Stimulated activated CD8-positive, alpha-beta memory T cell treated with anti-CD3 and anti-CD28 coated beads, Interleukin-15, amount 100 ng/mL, for 4 hours (primary cell): Measurements from ENCODE around the gene ZC3H18.

Experiments used
- DNase-seq, 2 donors: peaks; one replicate each; pipeline ENCODE4 v3.0.0-alpha.2; 2020; ENCODE audit warnings: low read depth in 2 of 2

The ZC3H18 gene

DNA sequence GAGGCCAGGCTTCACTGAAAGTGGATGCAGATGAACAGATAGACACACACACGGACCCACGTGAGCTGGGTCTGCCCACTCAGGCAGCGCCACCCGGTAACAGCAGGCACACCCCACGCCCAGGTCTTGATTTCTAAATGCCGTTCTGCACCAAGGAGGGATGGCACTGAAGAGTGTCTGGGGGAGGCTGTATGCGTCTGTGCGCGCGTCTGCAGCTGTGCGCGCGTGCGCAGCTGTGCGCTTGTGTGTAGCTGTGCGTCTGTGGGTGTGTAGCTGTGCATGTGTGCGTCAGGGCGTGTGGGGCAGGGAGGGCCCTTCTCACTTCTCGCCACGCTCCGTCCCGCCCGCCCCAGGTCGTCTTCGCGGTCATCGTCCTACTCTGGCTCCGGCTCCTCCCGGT lies 52.7 kb downstream of the ZC3H18 start:
- DNase-seq: no peak

- no peak for DNase-seq
Measured at GRCh38 chr16:88623858-88624257, 53.7 kb downstream of the ZC3H18 start.

- no peak for DNase-seq
Measured at GRCh38 chr16:88624481-88624880, 54.3 kb downstream of the ZC3H18 start.

- DNase-seq: no peak
Measured at GRCh38 chr16:88624977-88625576, 54.9 kb downstream of the ZC3H18 start.

- no peak for DNase-seq
Measured at GRCh38 chr16:88626646-88627045, 56.4 kb downstream of the ZC3H18 start.

DNA sequence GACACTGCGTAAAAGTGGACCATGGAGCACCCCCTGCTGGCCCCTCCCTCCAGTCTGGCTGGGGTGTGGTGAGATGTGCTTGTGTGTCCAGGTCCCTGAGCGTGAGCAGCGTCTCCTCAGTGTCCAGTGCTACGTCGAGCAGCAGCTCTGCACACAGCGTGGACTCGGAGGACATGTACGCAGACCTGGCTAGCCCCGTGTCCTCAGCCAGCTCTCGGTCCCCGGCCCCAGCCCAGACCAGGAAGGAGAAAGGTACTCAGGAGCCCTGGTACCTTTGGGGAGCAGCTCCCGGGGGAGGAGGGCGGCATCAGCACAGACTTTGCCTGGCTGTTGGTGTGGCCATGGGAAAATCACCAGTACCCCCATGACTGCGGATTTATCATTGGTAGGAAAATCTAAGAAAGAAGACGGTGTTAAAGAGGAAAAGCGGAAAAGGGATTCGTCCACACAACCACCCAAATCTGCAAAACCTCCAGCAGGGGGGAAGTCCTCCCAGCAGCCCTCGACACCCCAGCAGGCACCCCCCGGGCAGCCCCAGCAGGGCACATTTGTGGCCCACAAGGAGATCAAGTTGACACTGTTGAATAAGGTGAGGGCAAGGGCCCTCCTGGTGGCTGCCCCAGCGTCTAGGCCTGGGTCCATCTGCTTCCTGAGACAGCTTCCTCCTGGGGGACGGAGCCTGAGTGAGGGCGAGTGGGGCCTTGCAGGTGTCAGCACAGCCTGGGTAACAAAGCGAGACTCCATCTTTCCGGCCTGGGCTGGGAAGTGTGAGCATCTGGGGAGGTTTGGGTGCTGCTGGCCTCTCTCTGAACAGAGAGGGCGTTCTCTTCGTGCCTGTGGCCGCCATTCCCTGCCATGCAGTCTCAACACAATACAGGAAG lies 57.6 kb downstream of the ZC3H18 start:
- no peak for DNase-seq

- DNase-seq: no peak
Measured at GRCh38 chr16:88628512-88628974, 58.3 kb downstream of the ZC3H18 start.

DNA sequence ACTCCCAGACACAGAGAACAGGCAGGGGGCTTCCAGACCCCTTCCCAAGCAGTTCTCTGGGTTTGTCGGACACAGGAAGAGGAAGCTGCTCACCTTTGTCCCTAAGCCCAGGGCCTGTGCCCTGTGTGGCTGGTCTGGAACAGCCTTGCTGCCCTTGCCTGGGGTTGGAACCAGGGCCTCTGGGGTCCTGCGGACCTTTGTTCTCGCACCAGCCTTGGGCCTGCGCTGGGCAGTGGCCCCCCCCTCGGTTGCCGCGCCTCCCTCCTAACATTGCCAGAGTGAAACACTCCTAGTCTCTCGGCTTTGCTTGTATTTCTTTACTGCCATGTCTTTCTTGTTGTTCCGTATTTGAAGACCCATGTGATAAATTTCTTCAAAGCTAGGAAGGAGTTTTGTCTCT lies 59.6 kb downstream of the ZC3H18 start:
- DNase-seq: no peak

DNA sequence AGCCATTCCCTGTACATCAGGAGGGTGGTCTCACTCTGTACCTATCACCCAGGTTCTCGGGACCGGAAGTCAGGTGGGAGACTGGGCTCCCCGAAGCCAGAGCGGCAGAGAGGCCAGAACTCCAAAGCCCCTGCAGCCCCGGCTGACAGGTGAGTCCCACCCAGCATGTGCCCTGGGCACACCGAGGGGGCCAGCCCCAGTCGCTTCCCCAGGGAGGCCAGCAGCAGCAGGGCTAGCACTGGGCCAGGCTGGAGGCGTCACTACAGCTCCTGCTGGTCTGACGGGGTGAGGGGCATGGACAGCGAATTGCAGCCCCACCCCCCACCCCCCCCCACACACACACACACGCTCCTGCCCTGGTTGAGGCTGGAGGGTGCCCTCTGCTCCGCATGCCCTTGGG lies 60.2 kb downstream of the ZC3H18 start:
- no peak for DNase-seq

DNA sequence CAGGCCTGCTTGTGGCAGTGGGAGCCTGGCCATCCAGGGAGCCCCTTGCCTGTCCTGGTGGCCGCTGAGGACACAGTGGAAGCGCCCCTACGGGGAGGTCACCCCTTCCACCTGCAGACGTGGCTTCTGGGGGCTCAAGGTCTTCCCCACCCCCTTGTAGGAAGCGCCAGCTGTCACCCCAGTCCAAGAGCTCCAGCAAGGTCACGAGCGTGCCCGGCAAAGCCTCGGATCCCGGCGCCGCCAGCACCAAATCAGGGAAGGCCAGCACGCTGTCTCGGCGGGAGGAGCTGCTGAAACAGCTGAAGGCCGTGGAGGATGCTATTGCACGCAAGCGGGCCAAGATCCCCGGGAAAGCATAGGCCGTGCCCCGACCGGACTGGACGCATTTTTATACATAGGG lies 60.7 kb downstream of the ZC3H18 start:
- no peak for DNase-seq

DNA sequence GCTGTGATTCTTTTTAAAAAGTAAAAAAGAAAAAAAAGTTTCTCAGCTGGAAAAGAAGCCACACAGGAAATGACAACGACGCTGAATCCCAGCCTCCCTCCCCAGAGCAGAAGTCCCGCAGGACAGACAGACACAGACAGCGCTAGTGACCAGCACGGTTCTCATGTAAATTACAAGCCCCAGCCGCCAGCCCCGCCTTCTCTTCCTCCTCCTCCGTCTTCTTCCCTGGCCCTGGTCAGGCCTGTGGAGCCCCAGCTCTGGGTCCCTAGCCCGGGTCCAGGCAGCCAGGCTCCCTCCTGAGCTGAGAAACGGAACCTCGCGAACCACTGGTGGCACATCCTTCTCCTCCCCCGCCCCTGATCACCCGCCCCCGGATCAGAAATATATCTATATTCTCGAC lies 61.2 kb downstream of the ZC3H18 start:
- DNase-seq: no peak

- no peak for DNase-seq
Measured at GRCh38 chr16:88631920-88632586, 61.9 kb downstream of the ZC3H18 start.

DNA sequence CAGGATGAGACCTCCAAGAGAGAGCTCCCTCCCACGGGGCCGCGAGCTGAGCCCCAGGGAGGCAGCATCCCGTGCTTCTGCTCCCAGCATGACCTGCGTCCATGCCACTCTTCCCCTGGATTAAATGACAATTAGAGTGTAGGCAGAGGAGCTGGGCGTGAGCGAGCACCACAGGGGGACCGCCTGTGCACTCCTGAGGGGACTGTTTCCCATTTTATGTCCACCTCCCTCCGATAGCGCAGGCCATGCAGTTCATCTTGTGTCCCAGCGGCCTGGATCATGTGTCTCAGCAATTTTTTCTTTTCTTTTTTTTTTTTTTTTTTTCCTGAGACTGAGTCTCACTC lies 62.4 kb downstream of the ZC3H18 start:
- DNase-seq: no peak

- peak; percentile 51 to 56 for DNase-seq
Measured at GRCh38 chr16:88633684-88634140, 63.5 kb downstream of the ZC3H18 start.

- peak; percentile 20 to 59 for DNase-seq
Measured at GRCh38 chr16:88634141-88634993, 64.2 kb downstream of the ZC3H18 start.

DNA sequence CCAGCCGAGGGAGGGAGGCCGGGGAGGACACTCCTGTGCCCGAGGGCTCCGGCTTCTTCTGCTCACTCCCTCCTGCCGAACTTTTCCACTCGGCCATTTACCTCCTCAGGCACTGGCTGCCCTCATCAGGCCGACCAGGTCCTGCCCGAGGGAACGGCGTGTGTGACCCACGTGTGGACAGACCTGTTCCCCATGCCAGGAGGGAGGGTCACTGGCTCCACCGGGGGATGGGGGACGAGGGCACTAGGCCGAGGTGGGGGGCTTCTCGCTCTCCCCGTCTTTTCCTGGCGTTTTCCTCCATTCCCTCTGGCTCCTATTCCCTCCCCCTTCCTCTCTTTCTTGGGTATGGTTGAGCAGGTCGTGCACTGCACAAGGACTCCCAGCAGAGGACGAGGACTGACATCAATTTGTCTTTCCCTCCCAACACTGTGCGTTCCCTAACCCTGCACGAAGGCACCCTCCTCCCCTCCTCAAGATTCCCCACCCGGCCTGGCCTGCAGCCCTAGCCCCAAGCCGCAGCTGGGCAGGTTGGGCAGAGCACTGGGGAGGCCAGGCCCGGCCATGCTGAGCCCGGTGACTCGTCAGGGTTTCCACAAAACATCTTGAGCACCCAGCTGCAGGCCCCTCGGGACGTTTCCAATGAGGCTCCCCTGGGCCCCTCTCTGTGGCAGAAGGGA lies 64.9 kb downstream of the ZC3H18 start:
- DNase-seq: no peak

DNA sequence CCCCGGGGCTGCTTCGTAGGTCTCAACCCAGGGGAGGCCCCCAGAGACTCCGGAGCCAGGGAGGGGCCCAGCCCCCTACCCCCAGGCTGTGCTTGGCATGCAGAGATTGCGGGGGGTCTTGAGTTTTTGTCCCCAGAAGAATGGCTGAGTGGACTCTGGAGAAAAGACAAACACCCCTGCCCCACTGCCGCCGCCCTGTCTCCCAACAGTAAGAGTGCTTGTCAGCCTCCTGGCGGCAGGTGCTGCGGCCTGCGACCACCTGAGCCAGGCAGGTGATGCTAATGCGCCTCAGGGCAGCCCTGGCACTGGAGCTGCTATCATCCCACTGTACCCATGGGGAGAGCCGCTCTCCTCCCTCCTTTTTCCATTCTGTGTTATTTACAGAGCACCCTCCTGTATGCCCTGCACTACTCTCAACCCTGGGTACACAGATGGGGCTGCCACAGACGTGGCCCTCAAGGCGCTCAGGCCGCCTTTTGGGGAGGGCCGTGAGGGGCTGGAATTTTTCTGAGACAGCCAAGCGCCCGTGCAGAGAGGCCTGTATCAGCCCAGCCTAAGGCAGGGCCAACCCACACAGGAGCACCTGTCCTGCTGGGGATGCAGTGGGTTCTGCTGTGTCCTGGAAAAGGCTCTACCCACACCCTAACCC lies 65.6 kb downstream of the ZC3H18 start:
- DNase-seq: no peak

GRCh38 chr16:88636488-88637265 lies 66.5 kb downstream of the ZC3H18 start:
- DNase-seq: no peak

DNA sequence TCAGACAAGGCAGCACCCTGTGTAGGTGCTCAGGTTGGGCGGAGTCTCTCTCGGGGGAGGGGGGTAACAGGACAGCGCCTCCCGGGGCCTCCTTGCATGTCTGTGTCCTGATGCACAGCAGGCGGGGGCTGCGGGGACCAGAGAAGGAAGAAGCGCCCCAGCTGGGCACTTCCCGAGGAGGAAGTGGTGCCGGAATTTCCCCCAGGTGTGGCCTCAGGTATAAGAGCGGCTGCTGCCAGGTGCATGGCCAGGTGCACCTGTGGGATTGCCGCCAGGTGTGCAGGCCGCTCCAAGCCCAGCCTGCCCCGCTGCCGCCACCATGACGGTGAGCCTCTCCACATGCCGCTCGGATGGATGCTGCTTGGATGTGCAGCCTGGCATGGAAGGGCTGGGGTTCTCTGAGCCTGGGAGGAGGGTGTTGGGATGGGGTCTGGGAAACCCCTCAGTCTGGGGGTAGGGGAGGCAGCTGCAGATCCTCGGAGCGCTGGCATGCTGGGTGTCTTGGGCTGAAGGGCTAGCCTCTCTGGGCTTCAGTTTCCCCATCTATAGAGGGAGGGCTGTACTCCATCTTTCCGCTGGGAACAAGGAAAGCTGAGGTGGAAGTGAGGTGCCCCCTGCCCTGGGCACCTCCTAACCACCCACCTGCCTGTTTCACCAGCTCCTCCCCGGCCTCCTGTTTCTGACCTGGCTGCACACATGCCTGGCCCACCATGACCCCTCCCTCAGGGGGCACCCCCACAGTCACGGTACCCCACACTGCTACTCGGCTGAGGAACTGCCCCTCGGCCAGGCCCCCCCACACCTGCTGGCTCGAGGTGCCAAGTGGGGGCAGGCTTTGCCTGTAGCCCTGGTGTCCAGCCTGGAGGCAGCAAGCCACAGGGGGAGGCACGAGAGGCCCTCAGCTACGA lies 68.4 kb downstream of the ZC3H18 start, which contains the start of gene IL17C:
IL17C (plus strand) TSS at position 250 of the 908 bp plus-strand sequence; CDS start at position 320, 70 bp downstream.
- no peak for DNase-seq
